ENCODE data around the gene EPB41L4A. TPM values are rescaled to one million over a fixed set of nuclear protein-coding genes. Genes with fewer than 3 reads are reported as not detected.

Gene EPB41L4A
- total RNA-seq, 2 donors from 2014 or later = 9.7 to 12.2 TPM

DNA sequence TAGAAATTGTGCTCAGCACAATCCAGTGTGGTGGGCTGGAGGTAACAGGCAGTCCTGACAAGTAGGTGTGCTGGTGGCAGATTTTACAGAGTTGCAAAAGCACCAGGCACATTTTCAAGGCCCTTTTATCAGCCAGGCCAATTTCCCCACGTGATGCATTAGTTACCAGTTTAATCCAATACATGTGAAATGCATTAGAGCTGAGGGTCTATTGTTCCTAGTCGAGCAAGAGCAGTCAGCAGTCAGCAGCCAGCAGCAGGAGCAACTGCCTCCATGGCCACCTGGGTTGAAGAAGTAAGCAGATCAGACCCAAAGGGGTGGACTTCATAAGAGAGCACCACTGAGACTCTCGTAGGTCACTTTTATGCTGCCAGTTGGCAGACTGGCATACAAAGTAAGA, 76.7 kb downstream of the EPB41L4A start:
- no peaks in the 10 kb centered on the region for H3K9me3 ChIP-seq
- ATAC-seq (ENCODE audit: insufficient number of reproducible peaks, low FRiP score, low read depth) (no peak), DNase-seq (ENCODE audit: low spot score) (no peak)
- no peak overlapping the region for H3K4me3 ChIP-seq
- H3K36me3 ChIP-seq = no peaks in the 10 kb centered on the region
- no peak for TF ChIP-seq CTCF (IDR thresholded peaks at IDR 0.05)
- H3K27ac ChIP-seq = no peak overlapping the region
- peaks cover 3 to 8% of the 10 kb centered on the region in 2 donors for H3K4me1 ChIP-seq (ENCODE audit: control insufficient read depth in 1 of 2, low read depth in 2 of 2)
- H3K27me3 ChIP-seq (replicated peaks; ENCODE audit: insufficient read depth) = no peaks in the 10 kb centered on the region

DNA sequence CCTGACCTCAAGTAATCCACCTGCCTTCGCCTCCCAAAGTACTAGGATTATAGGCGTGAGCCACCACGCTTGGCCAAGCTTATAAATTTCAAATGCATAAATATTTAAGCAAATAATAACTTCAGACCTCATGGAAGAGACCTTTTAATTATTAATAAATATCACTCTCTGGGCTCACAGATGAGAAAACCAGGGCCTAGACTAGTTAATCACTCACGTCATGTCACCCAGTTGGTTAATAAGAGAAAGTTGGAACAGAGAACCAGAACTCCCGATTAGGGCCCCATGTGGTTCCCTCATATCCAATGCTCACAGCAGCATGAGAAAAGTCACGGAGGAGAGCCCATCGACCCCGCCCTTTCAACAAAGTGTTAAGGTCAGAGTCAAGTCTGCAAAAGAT, 79.3 kb downstream of the EPB41L4A start:
- no peaks in the 10 kb centered on the region for H3K27me3 ChIP-seq (replicated peaks; ENCODE audit: insufficient read depth)
- H3K4me3 ChIP-seq = no peak overlapping the region
- no peaks in the 10 kb centered on the region for H3K9me3 ChIP-seq
- peaks cover 3 to 8% of the 10 kb centered on the region in 2 donors for H3K4me1 ChIP-seq (ENCODE audit: control insufficient read depth in 1 of 2, low read depth in 2 of 2)
- DNase-seq (ENCODE audit: low spot score) (no peak), ATAC-seq (ENCODE audit: insufficient number of reproducible peaks, low FRiP score, low read depth) (no peak)
- no peaks in the 10 kb centered on the region for H3K36me3 ChIP-seq
- H3K27ac ChIP-seq = no peak overlapping the region
- TF ChIP-seq CTCF (IDR thresholded peaks at IDR 0.05) = no peak

GRCh38 chr5:112338681-112339337, 80.3 kb downstream of the EPB41L4A start:
- Histone ChIP-seq H3K9me3 (no peaks in the 10 kb centered on the region), H3K27me3 (replicated peaks; ENCODE audit: insufficient read depth) (no peaks in the 10 kb centered on the region), H3K27ac (no peak overlapping the region), H3K4me3 (no peak overlapping the region), H3K36me3 (no peaks in the 10 kb centered on the region), H3K4me1 (ENCODE audit: control insufficient read depth in 1 of 2, low read depth in 2 of 2) (peaks cover 3 to 8% of the 10 kb centered on the region in 2 donors)
- DNase-seq (ENCODE audit: low spot score) (no peak), ATAC-seq (ENCODE audit: insufficient number of reproducible peaks, low FRiP score, low read depth) (peak; percentile 33)
- no peak for TF ChIP-seq CTCF (IDR thresholded peaks at IDR 0.05)

GRCh38 chr5:112333331-112333781, 85.7 kb downstream of the EPB41L4A start:
- no peaks in the 10 kb centered on the region for H3K9me3 ChIP-seq
- DNase-seq (ENCODE audit: low spot score) (no peak), ATAC-seq (ENCODE audit: insufficient number of reproducible peaks, low FRiP score, low read depth) (no peak)
- no peak overlapping the region for H3K27ac ChIP-seq
- no peak overlapping the region for H3K4me3 ChIP-seq
- no peak for TF ChIP-seq CTCF (IDR thresholded peaks at IDR 0.05)
- no peaks in the 10 kb centered on the region for H3K27me3 ChIP-seq (replicated peaks; ENCODE audit: insufficient read depth)
- peaks cover under 1 to 7% of the 10 kb centered on the region in 2 donors for H3K4me1 ChIP-seq (ENCODE audit: control insufficient read depth in 1 of 2, low read depth in 2 of 2)
- H3K36me3 ChIP-seq = no peaks in the 10 kb centered on the region

- TF ChIP-seq CTCF (IDR thresholded peaks at IDR 0.05) = no peak
Measured at GRCh38 chr5:112331892-112332291, 87.2 kb downstream of the EPB41L4A start.

More at GRCh38 chr5:112331892-112332291, 87.2 kb downstream of the EPB41L4A start:
- Histone ChIP-seq H3K4me1 (ENCODE audit: control insufficient read depth in 1 of 2, low read depth in 2 of 2) (peaks cover 0 to 7% of the 10 kb centered on the region in 2 donors), H3K27me3 (replicated peaks; ENCODE audit: insufficient read depth) (no peaks in the 10 kb centered on the region), H3K27ac (no peak overlapping the region), H3K9me3 (no peaks in the 10 kb centered on the region), H3K4me3 (no peak overlapping the region), H3K36me3 (no peaks in the 10 kb centered on the region)
- DNase-seq (ENCODE audit: low spot score) (no peak), ATAC-seq (ENCODE audit: insufficient number of reproducible peaks, low FRiP score, low read depth) (no peak)

Data from thoracic aorta (tissue), 2 donors.